Right forelimb (tissue), 1 donor: Measurements from ENCODE around the gene GPR65.
"Not testable (repeated sequence)": the region's sequence is repeated elsewhere in the genome, so short reads cannot be mapped to it uniquely, and the experiment has no call there.

Source experiments
- DNase-seq: peaks from one replicate; pipeline ENCODE4 v3.0.0-alpha.2; 2018

Gene GPR65

GRCh38 chr14:88004506-88005036, 364 bp upstream of the GPR65 start:
- no peak for DNase-seq

GRCh38 chr14:88005978-88006851, 1.3 kb downstream of the GPR65 start:
- no peak for DNase-seq

- no peak for DNase-seq
These were observed 2.7 kb downstream of the GPR65 start for GRCh38 chr14:88007608-88008007.

- DNase-seq, result no peak
These were observed 3.3 kb downstream of the GPR65 start for GRCh38 chr14:88008039-88008742.

GRCh38 chr14:88009486-88009885, 4.6 kb downstream of the GPR65 start:
- DNase-seq, result no peak

GRCh38 chr14:88010331-88010730, 5.4 kb downstream of the GPR65 start:
- DNase-seq, result no peak

GRCh38 chr14:88012495-88012894, 7.6 kb downstream of the GPR65 start:
- DNase-seq, result no peak

- DNase-seq, result peak; percentile 63
These were observed 8.9 kb downstream of the GPR65 start for GRCh38 chr14:88013750-88014349.

- DNase-seq, result no peak
These were observed 11.8 kb downstream of the GPR65 start for GRCh38 chr14:88016768-88017167.

- no peak for DNase-seq
These were observed 12.6 kb downstream of the GPR65 start for GRCh38 chr14:88017535-88017934.

GRCh38 chr14:88023658-88024187, 18.8 kb downstream of the GPR65 start:
- DNase-seq, result no peak

GRCh38 chr14:88024252-88025086, 19.5 kb downstream of the GPR65 start:
- DNase-seq, result not testable (repeated sequence)

- no peak for DNase-seq
These were observed 20.4 kb downstream of the GPR65 start for GRCh38 chr14:88025313-88025712.

- DNase-seq, result no peak
These were observed 22.0 kb downstream of the GPR65 start for GRCh38 chr14:88026890-88027289.

GRCh38 chr14:88029500-88029899, 24.6 kb downstream of the GPR65 start:
- DNase-seq, result no peak

GRCh38 chr14:88030079-88030478, 25.1 kb downstream of the GPR65 start:
- DNase-seq, result no peak

- no peak for DNase-seq
These were observed 26.0 kb downstream of the GPR65 start for GRCh38 chr14:88030892-88031291.

- DNase-seq, result no peak
These were observed 27.4 kb downstream of the GPR65 start for GRCh38 chr14:88032373-88032772.

- DNase-seq, result no peak
These were observed 29.1 kb downstream of the GPR65 start for GRCh38 chr14:88034076-88034475.

GRCh38 chr14:88036422-88036821, 31.5 kb downstream of the GPR65 start:
- no peak for DNase-seq

GRCh38 chr14:88037325-88037724, 32.4 kb downstream of the GPR65 start:
- DNase-seq, result no peak

- no peak for DNase-seq
These were observed 34.3 kb downstream of the GPR65 start for GRCh38 chr14:88039197-88039596.
